ENCODE data around the gene ITGBL1. TPM values are rescaled to one million over a fixed set of nuclear protein-coding genes. Genes with fewer than 3 reads are reported as not detected.

ITGBL1 gene
- total and polyA plus RNA-seq, 8 donors, result 0.63 to 9.5 (median 1.6) TPM

GRCh38 chr13:101417501-101417900 lies 35.0 kb upstream of the ITGBL1 start:
- no peak for DNase-seq
- FAIRE-seq, result no peak
- H3K27ac ChIP-seq, result no peak overlapping the region

GRCh38 chr13:101423872-101424271 lies 28.6 kb upstream of the ITGBL1 start:
- H3K9me3 ChIP-seq, result no peaks in the 10 kb centered on the region
- 81 to 85% methylated on average over 2 of the region's 2 CpGs for WGBS, 2 donors
- no peaks in the 10 kb centered on the region for H3K4me1 ChIP-seq
- H3K36me3 ChIP-seq, result no peaks in the 10 kb centered on the region
- no peak for DNase-seq
- TF ChIP-seq CTCF (IDR thresholded peaks at IDR 0.05), result no peak
- no peaks in the 10 kb centered on the region for H3K27me3 ChIP-seq
- H3K27ac ChIP-seq, result no peak overlapping the region
- no peak overlapping the region for H3K4me3 ChIP-seq
- intact Hi-C loops (cut with DNase I), result no loop called here
- FAIRE-seq, result no peak
- no peak for ATAC-seq

More at GRCh38 chr13:101417501-101417900, 35.0 kb upstream of the ITGBL1 start:
- no peak for TF ChIP-seq CTCF (IDR thresholded peaks at IDR 0.05)
- H3K9me3 ChIP-seq, result no peaks in the 10 kb centered on the region
- no peak for ATAC-seq
- intact Hi-C loops (cut with DNase I), result no loop called here
- no peak overlapping the region for H3K4me3 ChIP-seq
- no peaks in the 10 kb centered on the region for H3K36me3 ChIP-seq
- H3K4me1 ChIP-seq, result peaks cover 0 to 5% (median 3%) of the 10 kb centered on the region in 3 donors
- WGBS, 2 donors, result 71 to 80% methylated on average over 5 of the region's 5 CpGs
- H3K27me3 ChIP-seq, result no peaks in the 10 kb centered on the region

GRCh38 chr13:101424381-101425155 lies 27.9 kb upstream of the ITGBL1 start:
- Histone ChIP-seq H3K27me3 (no peaks in the 10 kb centered on the region), H3K4me1 (no peaks in the 10 kb centered on the region), H3K36me3 (no peaks in the 10 kb centered on the region), H3K27ac (no peak overlapping the region), H3K9me3 (no peaks in the 10 kb centered on the region), H3K4me3 (no peak overlapping the region)
- FAIRE-seq (no peak), ATAC-seq (peak in 2 of 4 donors; percentile 58 to 65), DNase-seq (no peak)
- 38 to 43% methylated on average over 6 of the region's 6 CpGs for WGBS, 2 donors
- no peak for TF ChIP-seq CTCF (IDR thresholded peaks at IDR 0.05)
- intact Hi-C loops (cut with DNase I), result no loop called here

- 80 to 98% methylated on average over 3 of the region's 3 CpGs for WGBS, 2 donors
- Histone ChIP-seq H3K27ac (no peak overlapping the region), H3K36me3 (no peaks in the 10 kb centered on the region)
Observed at GRCh38 chr13:101425156-101425471, 27.4 kb upstream of the ITGBL1 start.

More at GRCh38 chr13:101425156-101425471, 27.4 kb upstream of the ITGBL1 start:
- intact Hi-C loops (cut with DNase I), result no loop called here
- FAIRE-seq (no peak), DNase-seq (no peak), ATAC-seq (no peak)
- H3K9me3 ChIP-seq, result no peaks in the 10 kb centered on the region
- no peak overlapping the region for H3K4me3 ChIP-seq
- H3K4me1 ChIP-seq, result no peaks in the 10 kb centered on the region
- H3K27me3 ChIP-seq, result no peaks in the 10 kb centered on the region
- TF ChIP-seq CTCF (IDR thresholded peaks at IDR 0.05), result no peak

Data from pancreas (tissue), 10 donors.